ENCODE data around the gene TAF1A. TPM values are rescaled to one million over a fixed set of nuclear protein-coding genes. Genes with fewer than 3 reads are reported as not detected.

Gene TAF1A
- total RNA-seq, 1 experiment from 2014 or later, result 21.4 TPM

- no peak for TF ChIP-seq EZH2phosphoT487 (IDR thresholded peaks at IDR 0.05; ENCODE audit: borderline replicate concordance)
- no peak for TF ChIP-seq ATF3 (IDR thresholded peaks at IDR 0.05)
- no peak for TF ChIP-seq RAD21 (IDR thresholded peaks at IDR 0.05; ENCODE audit: low read depth)
- TF ChIP-seq SIN3A (IDR thresholded peaks at IDR 0.05; ENCODE audit: low read depth), result no peak
- TF ChIP-seq POLR2A (IDR thresholded peaks at IDR 0.05; ENCODE audit: borderline replicate concordance, extremely low read depth, insufficient read depth, insufficient read length), result no peak
- TF ChIP-seq CEBPB (IDR thresholded peaks at IDR 0.05; ENCODE audit: low read depth), result no peak
- no peak for TF ChIP-seq REST (IDR thresholded peaks at IDR 0.05; ENCODE audit: low read depth)
- no peak for TF ChIP-seq EGR1 (IDR thresholded peaks at IDR 0.05; ENCODE audit: low read depth)
These were observed 34.5 kb upstream of the TAF1A start (continued) for GRCh38 chr1:222624214-222624613.

- Histone ChIP-seq H3K4me1 (ENCODE audit: control insufficient read depth in 1 of 2, insufficient read depth in 2 of 2, low read length in 2 of 2) (peaks cover 2 to 11% of the 10 kb centered on the region in 2 experiments; a peak in 2 of 4 replicates), H3K4me3 (replicated peaks in 1 of 2; ENCODE audit: low read depth in 1 of 2, low read length in 2 of 2) (no peak overlapping the region), H3K27ac (ENCODE audit: low read depth, low read length) (no peak overlapping the region), H3K9ac (ENCODE audit: low read length) (no peak overlapping the region), H3K79me2 (ENCODE audit: insufficient read depth, low read length) (peaks cover 30% of the 10 kb centered on the region; the same call in 1 of the 2 replicates), H3K4me2 (ENCODE audit: low read length) (no peak overlapping the region), H3K36me3 (ENCODE audit: control insufficient read depth in 1 of 2, insufficient read depth in 2 of 2, low read length in 2 of 2) (peaks cover 9 to 12% of the 10 kb centered on the region in 2 experiments; a peak in 3 of 4 replicates), H3K9me2 (ENCODE audit: insufficient read depth) (no peaks in the 10 kb centered on the region), H3K27me3 (ENCODE audit: insufficient read depth, low read length) (no peaks in the 10 kb centered on the region), H4K20me1 (ENCODE audit: insufficient read depth) (no peaks in the 10 kb centered on the region), H2AFZ (ENCODE audit: low read depth, low read length, poor library complexity, severe bottlenecking) (no peak overlapping the region), H3K9me3 (ENCODE audit: control insufficient read depth in 1 of 2, insufficient read depth in 1 of 2, low read depth in 1 of 2, low read length in 2 of 2) (no peaks in the 10 kb centered on the region)
- ATAC-seq (no peak), DNase-seq (ENCODE audit: low read depth, low spot score) (no peak)
- intact Hi-C loops (cut with micrococcal nuclease), result no loop called here
- ChIA-PET POLR2A (no interaction called here), CTCF (no interaction called here), RAD21 (ENCODE audit: low non-redundant PET in 1 of 2, low total read pairs in 2 of 2, uncharacterized antibody in 2 of 2, unreplicated experiment in 2 of 2) (no interaction called here)
- BruUV-seq (replicated peaks), result no TSS peak
- no peak for TF ChIP-seq ZBTB33 (IDR thresholded peaks at IDR 0.05; ENCODE audit: extremely low read depth, insufficient replicate concordance, low read length)
- TF ChIP-seq POLR2A (IDR thresholded peaks at IDR 0.05; ENCODE audit: borderline replicate concordance, extremely low read depth, insufficient read depth, insufficient read length), result no peak
- no peak for TF ChIP-seq POLR2AphosphoS5 (IDR thresholded peaks at IDR 0.05; ENCODE audit: low read depth, low read length)
- TF ChIP-seq ELF1 (IDR thresholded peaks at IDR 0.05; ENCODE audit: borderline replicate concordance, low read depth), result no peak
- no peak for TF ChIP-seq YY1 (IDR thresholded peaks at IDR 0.05; ENCODE audit: extremely low read depth, insufficient replicate concordance, low read depth, low read length)
- TF ChIP-seq EZH2phosphoT487 (IDR thresholded peaks at IDR 0.05; ENCODE audit: borderline replicate concordance), result no peak
- TF ChIP-seq ZFX (IDR thresholded peaks at IDR 0.05), result no peak
These were observed 33.7 kb upstream of the TAF1A start for GRCh38 chr1:222623458-222623857.

Data from HCT116 (cell line).